ENCODE measurements around the gene QRICH1.

GRCh38 chr3:49015765-49016164, 78.1 kb downstream of the QRICH1 start:
- TF ChIP-seq, protein P1, sequence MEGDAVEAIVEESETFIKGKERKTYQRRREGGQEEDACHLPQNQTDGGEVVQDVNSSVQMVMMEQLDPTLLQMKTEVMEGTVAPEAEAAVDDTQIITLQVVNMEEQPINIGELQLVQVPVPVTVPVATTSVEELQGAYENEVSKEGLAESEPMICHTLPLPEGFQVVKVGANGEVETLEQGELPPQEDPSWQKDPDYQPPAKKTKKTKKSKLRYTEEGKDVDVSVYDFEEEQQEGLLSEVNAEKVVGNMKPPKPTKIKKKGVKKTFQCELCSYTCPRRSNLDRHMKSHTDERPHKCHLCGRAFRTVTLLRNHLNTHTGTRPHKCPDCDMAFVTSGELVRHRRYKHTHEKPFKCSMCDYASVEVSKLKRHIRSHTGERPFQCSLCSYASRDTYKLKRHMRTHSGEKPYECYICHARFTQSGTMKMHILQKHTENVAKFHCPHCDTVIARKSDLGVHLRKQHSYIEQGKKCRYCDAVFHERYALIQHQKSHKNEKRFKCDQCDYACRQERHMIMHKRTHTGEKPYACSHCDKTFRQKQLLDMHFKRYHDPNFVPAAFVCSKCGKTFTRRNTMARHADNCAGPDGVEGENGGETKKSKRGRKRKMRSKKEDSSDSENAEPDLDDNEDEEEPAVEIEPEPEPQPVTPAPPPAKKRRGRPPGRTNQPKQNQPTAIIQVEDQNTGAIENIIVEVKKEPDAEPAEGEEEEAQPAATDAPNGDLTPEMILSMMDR (IDR thresholded peaks at IDR 0.05): no peak
- TF ChIP-seq POLR2A (IDR thresholded peaks at IDR 0.05): no peak
